ENCODE measurements around the gene OPA3.
A peak's percentile ranks its signal among the peaks of the same experiment; 100 is the strongest.

Gene OPA3

DNA sequence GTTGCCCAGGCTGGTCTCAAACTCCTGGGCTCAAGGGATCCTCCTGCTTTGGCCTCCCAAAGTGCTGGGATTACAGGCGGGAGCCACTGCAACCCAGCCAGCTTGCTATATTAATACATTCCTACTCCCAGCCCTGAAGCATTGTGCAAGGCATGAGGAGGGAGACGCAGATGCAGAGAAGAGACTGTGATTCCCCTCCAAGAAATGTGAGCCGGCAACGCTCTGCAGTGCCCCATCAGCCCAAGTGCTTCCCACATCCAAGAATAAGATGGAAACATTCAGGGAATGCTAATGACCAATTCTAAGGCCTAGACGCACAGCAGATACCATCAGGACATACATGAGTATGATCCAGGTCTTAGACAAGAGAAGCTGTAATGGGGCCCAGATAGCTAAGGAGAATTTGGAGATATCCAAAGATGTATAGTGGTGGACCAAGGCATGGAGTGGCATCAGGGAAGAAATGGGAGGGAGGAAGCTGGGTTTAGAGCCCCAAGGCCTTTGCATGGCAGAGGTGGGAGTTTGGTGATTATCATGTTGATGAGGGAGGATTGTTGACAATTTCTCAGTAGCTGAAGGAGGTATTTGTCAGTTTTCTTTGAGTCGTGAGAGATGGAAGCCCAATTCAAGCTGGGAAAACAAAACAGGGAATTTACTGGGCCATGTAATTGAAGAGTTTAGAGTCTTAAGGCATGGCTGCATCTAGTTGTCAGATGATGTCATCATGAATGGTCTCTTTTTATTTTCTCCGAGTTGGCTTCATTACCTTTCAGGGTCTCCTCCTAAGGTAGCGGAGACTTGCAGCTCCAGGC lies 83.5 kb downstream of the OPA3 start:
- no peak for ATAC-seq

DNA sequence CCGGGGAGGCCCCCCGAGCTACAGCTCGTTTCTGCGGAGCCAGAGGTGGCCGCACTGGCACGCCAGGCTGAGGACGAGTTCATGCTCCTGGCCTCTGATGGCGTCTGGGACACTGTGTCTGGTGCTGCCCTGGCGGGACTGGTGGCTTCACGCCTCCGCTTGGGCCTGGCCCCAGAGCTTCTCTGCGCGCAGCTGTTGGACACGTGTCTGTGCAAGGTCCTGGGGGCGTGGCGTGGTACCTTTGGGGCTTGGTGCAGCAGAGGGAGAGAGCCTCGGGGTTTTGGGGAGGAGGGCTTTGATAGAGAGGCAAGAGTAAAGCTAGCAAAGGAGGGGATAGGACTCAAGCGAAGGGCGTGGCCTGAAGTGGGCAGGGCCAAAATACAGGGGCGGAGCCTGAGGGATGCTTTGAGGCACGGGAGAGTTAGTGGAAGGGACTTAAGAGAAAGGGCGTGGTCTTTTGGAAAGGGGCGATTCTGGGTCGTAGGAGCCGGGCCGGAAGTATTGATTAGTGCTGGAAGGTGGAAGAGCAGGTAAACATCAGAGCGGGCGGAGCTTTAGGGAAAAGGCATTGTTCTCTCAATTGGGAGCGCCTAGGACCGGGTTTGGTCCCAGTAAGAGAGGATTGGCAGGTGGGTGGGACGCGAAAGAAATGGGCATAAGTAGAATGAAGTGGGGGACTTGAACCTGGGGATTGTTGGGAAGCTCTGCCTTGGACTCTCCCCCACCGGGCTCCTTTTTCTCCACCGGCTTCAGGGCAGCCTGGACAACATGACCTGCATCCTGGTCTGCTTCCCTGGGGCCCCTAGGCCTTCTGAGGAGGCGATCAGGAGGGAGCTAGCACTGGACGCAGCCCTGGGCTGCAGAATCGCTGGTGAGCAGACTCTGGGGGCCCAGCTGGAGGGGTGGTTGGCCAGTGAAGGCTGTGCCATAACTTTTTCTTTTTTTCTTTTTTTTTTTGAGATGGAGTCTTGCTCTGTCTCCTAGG lies 85.1 kb downstream of the OPA3 start:
- ATAC-seq = peak; percentile 25 to 37

DNA sequence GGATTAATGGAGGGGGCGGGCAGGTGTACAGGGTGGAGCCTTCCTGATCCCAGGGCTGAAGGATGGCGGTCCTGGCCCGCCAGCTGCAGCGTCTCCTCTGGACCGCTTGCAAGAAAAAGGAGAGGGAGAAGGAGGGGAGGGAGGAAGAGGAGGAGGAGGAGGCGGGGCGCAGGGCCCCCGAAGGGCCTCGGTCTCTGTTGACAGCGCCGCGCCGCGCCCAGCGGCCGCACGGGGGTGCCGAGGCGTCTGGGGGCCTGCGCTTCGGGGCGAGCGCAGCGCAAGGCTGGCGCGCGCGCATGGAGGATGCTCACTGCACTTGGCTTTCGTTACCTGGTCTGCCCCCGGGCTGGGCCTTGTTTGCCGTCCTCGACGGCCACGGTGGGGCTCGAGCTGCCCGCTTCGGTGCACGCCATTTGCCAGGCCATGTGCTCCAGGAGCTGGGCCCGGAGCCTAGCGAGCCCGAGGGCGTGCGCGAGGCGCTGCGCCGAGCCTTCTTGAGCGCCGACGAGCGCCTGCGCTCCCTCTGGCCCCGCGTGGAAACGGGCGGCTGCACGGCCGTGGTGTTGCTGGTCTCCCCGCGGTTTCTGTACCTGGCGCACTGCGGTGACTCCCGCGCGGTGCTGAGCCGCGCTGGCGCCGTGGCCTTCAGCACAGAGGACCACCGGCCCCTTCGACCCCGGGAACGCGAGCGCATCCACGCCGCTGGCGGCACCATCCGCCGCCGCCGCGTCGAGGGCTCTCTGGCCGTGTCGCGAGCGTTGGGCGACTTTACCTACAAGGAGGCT lies 86.0 kb downstream of the OPA3 start, which contains the start of gene PPM1N:
Gene PPM1N (plus strand): TSS at position 33 of the 785 bp plus-strand sequence. CDS start 30 bp downstream, at position 63.
- peak; percentile 66 to 67 for ATAC-seq

DNA sequence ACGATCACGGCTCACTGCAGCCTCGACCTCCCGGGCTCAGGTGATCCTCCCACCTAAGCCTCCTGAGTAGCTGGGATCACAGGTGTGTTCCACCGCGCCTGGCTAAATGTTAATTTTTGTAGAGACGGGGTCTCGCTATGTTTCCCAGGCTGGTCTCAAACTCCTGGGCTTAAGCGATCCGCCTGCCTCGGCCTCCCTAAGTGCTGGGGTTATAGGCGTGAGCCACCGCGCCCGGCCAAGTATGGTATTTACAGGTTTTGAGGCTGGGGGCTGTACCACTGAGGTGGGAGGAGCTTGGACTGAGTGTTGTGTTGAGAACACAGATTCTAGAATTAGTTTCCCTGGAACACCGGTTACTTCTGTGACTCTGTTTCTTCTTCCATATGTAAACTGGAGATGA lies 86.8 kb downstream of the OPA3 start:
- ATAC-seq = no peak

DNA sequence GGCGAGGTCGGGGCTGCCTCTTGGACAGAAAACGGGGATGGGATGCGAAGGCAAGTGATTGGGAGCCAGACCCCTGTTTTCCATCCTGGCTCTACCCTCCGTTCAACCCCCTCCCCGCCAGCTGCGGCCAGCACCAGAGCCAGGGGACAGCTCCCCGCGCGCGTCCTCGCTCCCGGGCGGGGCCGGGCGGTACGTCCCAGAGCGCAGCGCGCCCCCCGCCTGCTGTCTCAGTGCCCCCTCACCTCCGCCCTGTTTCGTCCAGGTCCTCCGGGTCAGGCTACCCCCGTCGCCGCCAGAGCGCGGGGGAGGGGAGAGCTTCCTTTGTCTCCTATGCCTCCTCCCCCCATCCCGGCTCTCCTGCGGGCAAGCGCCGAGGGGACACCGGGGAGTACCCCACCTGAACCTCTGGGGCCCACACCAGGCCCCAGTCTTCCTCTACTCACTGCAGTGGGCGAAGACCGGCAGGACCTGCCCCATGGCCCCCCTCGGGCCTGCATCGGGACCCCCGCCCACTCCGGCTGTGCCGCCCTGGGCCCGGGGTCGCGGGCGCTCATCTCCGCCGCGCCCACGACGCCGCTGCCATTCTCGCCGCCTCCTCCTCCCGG lies 88.2 kb downstream of the OPA3 start:
- peak; percentile 6 to 7 for ATAC-seq

DNA sequence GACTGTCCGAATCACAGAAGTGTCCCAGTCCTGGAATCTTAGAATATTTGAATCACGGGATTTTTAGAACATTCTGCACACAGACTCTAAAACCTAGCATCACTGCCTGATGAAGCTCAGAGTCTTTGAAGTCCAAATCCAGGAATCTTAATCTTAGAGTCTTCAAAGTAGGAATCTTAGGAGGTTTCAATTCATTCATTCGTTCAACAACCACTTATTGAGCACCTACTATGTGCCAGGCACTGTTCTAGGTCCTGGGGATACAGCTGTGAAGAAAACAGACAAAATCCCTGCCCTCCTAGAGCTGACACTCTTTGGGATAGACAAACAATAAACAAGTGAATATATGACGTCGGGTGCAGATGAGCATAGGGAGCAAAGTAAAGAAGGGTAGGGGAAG lies 89.4 kb downstream of the OPA3 start:
- ATAC-seq = no peak

DNA sequence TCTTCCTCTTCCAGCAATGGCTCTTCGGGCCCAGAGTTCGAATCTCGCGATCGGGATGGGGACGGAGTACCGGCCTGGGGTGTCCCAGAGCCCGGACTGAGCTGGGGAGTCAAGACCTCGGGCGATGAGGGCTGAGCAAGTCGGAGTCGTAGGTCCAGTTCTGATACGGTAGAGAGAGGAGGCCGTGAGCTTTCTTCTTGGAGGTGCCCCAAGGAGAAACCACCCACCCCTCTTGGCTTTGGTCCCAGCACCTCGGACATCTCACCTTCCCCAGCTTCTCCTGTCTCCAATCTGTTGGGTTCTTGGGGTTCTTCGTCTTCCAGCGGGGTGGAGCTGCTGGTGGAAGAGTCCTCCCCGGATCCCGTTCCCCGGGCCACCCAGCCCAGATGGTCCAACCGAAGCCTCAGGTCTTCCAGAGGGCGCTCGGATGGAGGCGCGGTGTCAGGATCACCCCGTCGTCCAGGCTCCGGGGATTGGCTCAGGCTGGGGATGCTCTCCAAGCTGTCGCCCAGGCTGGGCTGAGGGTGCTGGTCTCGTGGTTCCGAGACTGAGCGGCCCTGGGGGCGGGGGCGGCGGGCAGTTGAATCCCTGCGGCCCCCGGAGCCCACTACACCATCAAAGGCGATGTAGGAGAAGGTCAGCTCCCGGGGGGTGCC lies 90.2 kb downstream of the OPA3 start:
- ATAC-seq = no peak

DNA sequence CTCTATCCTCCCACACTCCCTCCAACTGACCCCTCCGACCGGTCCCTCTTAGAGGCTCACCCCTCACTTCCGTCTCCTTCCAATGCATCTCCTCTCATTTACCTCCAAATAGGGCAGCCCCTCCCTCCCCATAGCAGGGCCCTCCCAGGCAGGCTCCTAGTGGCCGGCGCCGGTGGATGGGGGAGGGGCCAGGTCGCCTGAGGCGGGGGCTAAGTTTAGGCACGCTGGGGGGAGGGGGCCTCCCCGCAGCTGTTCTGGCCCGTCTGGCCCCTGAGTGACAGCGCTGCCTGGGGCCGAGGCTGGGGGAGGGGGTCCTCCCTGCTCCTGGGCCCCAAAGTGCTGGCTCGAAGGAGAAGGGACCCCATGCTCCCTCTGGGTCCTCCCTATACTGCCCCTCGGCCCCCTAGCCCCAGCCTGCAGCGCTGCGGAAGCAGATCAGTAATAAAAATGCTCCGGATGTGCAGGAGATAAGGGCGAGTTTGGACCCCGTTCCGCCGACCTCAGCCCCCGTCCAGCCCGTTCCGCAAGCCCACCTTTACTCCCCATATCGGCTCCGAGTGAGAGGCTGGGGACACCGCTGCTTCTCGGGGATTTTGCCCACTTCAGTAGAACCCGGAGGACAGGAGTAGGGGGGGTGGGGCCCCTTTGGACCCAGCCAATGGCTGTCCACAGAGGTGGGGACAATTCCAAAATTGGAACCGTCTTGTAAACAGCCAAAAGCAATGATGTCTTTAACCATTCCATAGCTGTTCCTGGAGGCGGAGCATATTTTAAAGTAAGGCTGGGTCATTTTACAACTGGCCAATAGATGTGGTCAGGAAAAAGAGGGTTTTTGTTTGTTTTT lies 91.8 kb downstream of the OPA3 start:
- ATAC-seq = no peak

DNA sequence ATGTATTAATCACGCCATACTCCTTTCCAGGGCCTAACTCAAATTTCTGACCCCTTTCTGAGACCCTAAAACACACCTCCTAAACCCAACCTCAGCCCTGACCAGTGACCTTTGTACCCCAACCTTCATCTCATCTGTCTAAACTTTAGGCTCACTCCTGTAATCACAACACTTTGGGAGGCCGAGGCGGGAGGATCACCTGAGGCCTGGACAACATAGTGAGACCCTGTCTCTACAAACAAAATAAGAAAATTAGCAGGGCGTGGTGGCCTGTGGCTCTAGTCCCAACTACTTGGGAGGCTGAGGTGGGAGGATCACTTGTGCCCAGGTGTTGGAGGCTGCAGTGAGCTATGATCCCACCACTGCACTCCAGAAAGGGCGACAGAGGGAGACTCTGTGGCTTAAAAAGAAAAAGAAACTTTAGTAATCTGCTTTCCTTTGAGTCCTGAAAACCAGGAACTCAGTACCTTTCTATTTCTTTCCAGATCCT lies 92.4 kb downstream of the OPA3 start:
- no peak for ATAC-seq

DNA sequence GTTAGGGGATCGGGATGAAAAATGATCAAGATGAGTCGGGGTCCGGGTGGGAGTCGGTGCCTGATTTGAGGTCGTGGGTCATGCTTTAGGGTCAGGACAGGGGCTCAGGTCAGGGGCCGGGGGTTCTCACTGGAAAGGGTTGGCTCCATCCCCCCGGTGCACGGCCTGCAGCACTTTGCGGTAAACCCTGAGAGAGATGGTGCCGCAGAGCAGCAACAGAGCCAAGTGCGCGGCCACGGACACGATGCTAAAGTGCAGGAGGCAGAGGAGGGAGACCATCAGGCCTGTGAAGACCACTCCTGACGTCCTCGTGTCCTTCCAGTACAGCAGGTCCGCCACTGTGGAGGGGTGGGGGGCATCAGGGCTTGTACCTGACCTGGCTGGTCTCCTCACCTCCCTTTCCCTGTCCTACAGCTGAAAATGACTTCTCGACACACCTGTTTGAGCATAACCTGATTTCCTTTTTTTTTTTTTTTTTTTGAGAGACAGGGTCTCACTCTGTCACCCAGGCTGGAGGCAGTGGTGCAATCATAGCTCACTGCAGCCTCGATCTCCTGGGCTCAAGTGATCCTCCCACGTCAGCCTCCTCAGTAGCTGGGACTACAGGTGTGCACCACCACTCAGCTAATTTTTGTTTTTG lies 95.3 kb downstream of the OPA3 start:
- ATAC-seq = no peak

DNA sequence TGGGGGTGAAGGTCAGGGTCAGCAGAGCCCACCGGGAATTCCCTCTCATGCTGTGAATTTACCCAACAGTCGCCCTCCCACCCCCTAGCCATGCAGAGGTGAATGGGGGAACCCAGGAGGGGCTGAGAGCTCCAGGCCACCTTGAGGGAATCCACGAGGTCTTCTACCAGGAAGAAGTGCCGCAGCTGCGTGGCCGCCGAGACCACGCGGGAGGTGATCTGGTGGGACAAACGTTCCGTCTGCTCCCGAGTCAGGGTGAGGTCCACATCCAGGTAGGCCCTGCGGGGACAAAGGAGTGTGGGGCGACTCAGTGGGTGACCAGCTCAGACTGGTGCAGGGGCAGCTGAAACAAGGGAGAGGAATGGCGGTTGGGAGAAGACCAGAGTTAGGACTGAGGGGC lies 95.9 kb downstream of the OPA3 start:
- ATAC-seq = no peak

DNA sequence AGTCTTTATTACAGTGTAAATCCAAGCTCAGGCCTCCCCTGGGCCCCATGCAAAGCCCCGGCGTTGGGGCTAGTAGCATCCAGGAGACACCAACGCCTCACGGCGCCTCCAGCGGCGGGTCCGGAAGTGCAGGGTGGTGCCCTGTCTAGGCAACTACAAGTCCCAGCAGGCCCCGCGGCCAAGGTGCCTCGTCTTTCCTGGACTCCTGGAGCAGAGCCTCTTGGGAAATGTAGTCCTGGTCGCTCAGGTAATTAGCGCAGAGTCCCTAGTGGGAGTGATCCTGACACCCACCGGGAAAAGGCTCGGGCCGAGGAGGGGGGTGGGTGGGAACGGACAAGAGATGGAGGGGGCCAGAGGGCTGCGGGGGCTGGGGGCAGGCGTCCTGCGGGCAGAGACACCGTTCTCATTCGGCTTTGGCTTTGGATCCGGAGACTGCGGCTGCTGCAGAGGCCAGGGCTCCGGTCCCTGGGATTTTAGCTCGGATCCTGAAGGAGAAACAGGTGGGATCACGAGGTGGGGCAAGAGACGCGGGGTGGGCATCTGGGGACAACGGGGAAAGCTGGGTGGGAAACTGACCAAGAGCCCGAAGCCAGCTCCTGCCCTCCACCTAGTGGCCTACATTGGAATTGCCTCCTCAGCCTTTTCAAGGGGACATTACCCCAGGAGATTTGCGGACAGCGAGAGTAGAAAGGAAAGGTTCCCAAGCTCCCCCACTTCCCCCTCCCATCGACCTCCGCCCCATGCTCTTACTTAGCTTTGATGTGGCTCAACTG lies 99.1 kb downstream of the OPA3 start:
- peak; percentile 100 for ATAC-seq

DNA sequence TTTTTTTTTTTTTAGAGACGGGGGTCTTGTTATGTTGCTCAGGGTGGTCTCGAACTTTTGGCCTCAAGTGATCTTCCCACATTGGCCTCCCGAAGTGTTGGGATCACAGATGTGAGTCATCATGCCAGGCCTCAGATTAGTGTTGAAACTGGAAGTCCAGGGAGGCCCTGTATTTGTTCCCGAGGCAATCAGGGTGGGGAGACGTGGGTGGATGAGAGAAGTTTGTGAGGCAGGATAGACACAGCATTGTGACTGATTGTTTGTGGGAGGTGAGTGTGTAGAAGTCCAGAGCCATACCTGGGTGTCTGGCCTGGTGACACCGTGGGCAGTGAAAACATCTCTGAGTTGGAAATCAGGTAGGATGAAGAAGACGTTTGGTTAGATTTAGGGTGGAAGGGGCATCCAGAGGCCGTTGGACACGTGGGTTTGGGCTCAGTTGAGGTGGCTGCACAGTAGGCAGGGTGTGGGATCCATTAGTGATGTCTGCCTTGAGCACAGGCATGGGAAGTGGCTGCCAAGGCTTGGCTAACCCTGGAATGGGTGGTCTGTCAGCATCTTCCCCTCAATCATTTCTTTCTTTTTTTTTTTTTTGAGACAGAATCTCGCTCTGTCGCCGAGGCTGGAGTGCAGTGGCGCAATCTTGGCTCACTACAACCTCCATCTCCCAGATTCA lies 100.2 kb downstream of the OPA3 start:
- ATAC-seq = no peak

DNA sequence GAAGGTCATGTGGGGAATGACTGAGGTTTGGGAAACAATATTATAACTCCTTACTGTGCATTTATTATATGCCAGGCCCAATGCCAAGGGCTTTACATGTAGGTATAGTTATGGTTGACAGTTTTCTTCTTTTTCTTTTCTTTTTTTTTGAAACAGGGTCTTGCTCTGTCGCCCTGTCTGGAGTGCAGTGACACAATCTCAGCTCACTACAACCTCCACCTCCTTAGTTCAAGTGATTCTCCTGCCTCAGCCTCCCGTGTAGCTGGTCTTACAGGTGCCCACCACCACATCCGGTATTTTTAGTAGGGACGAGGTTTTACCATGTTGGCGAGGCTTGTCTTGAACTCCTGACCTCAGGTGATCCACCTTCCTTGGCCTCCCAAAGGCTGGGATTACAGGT lies 101.6 kb downstream of the OPA3 start:
- ATAC-seq = no peak

DNA sequence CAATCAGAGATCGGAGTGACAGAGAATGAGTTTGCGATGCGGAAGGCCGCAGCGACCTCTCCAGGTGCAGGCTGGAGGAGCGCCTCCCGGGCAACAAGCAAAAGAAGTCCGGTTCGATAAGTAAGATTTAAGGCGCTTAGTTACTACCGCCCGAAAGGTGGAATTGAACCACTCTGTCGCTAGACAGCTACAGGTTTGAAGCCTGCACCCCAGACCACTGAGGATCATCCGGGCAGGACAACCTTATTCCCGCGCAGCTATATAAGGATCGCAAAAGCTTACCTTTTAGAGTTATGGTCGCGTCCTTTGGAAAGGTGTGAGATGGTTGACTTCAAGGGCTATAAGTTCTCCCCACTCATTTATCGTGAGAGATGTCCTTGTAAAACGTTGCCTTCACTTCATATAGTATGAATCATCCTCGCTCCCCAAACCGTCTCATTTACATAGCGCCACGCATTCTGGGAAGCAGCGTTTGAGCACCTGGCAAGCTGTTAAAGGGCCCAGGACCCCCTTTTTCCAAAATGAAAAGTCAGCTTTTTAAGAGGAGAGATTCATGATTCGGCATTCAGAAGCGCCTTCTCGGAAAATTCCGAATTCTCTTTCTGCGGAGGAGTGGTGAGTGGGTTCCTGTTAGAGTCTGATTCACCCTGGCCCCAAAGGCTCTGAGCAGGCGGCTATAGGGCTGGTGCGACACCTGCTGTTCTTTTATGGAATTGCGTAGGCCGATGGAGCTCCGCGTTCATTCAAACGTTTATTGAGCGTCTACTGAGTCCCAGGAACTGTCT lies 106.0 kb downstream of the OPA3 start:
- ATAC-seq = peak; percentile 77 to 81

DNA sequence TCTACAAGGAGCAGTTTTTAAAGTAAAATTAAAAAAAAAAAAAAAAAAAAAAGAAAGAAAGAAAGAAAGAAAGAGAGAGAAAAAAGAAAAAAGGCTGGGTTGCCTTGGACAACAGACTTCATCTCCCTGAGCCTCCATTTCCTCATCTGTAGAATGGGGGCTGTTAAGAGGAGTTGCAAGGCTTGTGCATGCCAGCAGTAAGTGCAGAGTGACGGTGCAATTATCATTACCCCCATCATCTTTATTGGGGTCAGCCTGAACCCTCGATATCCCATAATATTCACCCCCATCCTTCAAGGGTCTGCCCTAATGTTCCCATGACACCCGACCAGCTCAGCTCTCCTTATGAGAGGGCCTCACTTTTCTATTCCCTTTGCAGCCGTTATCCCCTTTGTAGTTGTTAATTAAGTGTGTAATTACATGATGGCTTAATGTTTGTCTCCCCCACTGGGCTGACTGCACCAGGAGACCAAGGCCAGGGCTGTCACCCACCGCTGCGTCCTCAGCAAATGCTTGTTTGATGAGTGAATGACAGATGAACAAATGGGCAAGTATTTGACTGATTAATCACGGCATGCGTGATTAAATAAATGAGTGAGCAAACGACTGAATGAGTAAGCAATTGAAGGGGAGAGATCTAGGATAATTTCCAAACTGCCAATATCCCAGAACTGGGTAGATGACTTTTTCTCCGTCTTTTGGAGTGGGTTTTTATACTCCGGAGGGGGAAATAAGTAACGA lies 106.7 kb downstream of the OPA3 start:
- peak; percentile 36 to 38 for ATAC-seq
